Ishikawa (cell line): ENCODE measurements around the gene PIGV.

Experiments used
- CREB1 ChIP-seq: IDR thresholded peaks from 2 replicates; pipeline ENCODE4 v1.6.1; 2012; ENCODE audit warnings: low read depth
- EGR1 ChIP-seq: IDR thresholded peaks from 2 replicates; pipeline ENCODE4 v1.6.1; 2012
- EP300 ChIP-seq: IDR thresholded peaks from 2 replicates; pipeline ENCODE4 v1.6.1; 2012; ENCODE audit warnings: borderline replicate concordance
- NFIC ChIP-seq: IDR thresholded peaks from 2 replicates; pipeline ENCODE4 v1.6.1; 2012
- RAD21 ChIP-seq: IDR thresholded peaks from 2 replicates; pipeline ENCODE4 v1.6.1; 2012; ENCODE audit warnings: low read depth

DNA sequence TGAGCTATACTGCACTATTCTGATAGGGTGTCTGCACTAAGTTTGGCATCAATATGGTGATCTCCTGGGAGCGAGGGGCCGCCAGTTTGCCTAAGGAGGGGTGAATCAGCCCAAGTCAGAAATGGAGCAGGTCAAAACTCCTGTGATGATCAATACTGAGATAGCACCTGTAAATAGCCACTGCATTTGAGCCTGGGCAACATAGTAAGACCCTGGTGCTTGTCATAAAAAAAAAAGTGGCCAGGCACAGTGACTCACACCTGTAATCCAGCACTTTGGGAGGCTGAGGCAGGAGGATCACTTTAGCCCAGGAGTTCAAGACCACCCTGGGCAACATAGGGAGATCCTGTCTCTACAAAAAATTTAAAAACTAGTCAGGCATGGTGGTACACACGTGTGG lies 27.1 kb downstream of the PIGV start:
- TF ChIP-seq RAD21: no peak
- no peak for TF ChIP-seq EP300
- no peak for TF ChIP-seq EGR1
- TF ChIP-seq CREB1: no peak
- no peak for TF ChIP-seq NFIC
